ENCODE measurements around the gene NUDT3. TPM values are rescaled to one million over a fixed set of nuclear protein-coding genes. Genes with fewer than 3 reads are reported as not detected.
A peak's percentile ranks its signal among the peaks of the same experiment; 100 is the strongest.
"Not testable (repeated sequence)": the region's sequence is repeated elsewhere in the genome, so short reads cannot be mapped to it uniquely, and the experiment has no call there.

Gene NUDT3
- total and polyA plus RNA-seq, 4 experiments from 2014 or later = 7.0 to 25.9 (median 18.0) TPM

DNA sequence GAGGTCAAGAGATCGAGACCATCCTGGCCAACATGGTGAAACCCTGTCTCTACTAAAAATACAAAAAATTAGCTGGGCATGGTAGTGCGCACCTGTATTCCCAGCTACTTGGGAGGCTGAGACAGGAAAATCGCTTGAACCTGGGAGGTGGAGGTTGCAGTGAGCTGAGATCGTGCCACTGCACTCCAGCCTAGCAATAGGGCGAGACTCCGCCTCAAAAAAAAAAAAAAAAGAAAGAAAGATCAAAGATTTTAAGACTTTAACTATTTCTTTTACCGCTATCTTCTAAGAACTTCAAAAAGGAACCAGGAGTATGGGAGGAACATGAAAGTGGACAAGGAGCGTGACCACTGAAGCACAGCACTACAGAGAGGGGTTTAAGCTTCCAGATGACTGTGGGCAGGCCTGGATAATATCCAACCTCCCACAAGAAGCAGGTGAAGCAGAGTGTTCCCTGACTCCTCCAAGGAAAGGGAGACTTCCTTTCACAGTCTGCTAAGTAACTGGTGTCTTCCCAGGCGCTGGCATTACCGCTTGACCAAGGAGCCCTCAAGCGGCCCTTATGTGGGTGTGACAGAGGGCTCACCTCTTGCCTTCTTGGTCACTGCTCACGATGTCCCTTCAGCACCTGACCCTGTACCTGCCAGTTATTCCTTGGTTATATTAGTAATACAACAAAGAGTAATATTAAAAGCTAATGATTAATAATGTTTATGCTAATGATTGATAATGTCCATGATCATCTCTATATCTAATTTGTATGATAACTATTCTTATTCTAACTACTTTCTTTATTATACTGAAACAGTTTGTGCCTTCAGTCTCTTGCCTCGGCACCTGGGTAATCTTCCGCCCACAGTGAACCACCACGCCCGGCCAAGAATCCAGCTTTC lies 64.9 kb downstream of the NUDT3 start:
- POLR2A ChIA-PET (ENCODE audit: partially characterized antibody) = interaction anchor here (0.6 kb wide), 1 partner anchor 713 kb away, joined by 3 read pairs; no protein-coding TSS in a partner anchor
- peaks cover 1 to 14% (median 7%) of the 10 kb centered on the region in 4 donors for H3K4me1 Mint-ChIP-seq
- peak overlapping the region in 2 of 7 donors; percentile 46 to 62 for H3K27ac Mint-ChIP-seq

DNA sequence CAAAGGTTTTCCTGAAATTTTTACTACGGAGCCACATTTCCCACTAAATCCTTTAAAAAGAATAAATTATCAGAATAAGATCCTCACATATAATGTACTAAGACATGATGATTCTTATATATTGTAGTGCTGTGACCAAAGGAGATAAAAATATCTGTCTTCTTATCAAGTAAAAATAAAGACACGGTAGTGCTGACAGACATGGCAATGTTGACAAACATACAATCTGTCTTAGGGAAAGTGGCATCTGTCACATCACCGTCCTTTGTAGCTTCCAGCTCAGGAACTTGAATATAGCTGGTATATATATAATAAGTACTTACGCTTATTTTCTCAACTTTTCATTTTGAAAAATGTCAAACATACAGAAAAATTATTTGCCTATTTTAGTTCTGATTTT lies 66.8 kb downstream of the NUDT3 start:
- Mint-ChIP-seq H3K36me3 (peaks cover 13 to 15% of the 10 kb centered on the region in 2 donors), H3K27me3 (no peaks in the 10 kb centered on the region), H3K4me3 (no peak overlapping the region), H3K4me1 (peaks cover 1 to 16% (median 7%) of the 10 kb centered on the region in 4 donors), H3K9me3 (no peaks in the 10 kb centered on the region), H3K27ac (peak overlapping the region in 1 of 7 donors; percentile 6)
- no peak for DNase-seq
- Histone ChIP-seq H3K9me3 (ENCODE audit: control insufficient read depth in 1 of 2, low read length in 2 of 2) (no peaks in the 10 kb centered on the region), H3K27ac (ENCODE audit: low read depth, low read length) (no peak overlapping the region), H3K4me3 (ENCODE audit: low read length in 2 of 2) (no peak overlapping the region), H3K4me1 (ENCODE audit: insufficient read depth, low read length) (peaks cover 3% of the 10 kb centered on the region), H3K36me3 (ENCODE audit: insufficient read depth, low read length) (no peaks in the 10 kb centered on the region), H3K27me3 (ENCODE audit: insufficient read depth, low read length) (no peaks in the 10 kb centered on the region)
- CTCF ChIA-PET (ENCODE audit: partially characterized antibody) = no interaction called here
- POLR2A ChIA-PET (ENCODE audit: partially characterized antibody) = no interaction called here
- intact Hi-C loops (cut with micrococcal nuclease) = no loop called here

More for the DNA sequence above, 64.9 kb downstream of the NUDT3 start:
- H3K36me3 ChIP-seq (ENCODE audit: insufficient read depth, low read length); H3K27ac ChIP-seq (ENCODE audit: low read depth, low read length); H3K4me3 ChIP-seq (ENCODE audit: low read length in 2 of 2); H3K9me3 Mint-ChIP-seq; DNase-seq; CTCF ChIA-PET (ENCODE audit: partially characterized antibody); H3K4me1 ChIP-seq (ENCODE audit: insufficient read depth, low read length); H3K4me3 Mint-ChIP-seq; H3K9me3 ChIP-seq (ENCODE audit: control insufficient read depth in 1 of 2, low read length in 2 of 2); intact Hi-C loops (cut with micrococcal nuclease); H3K27me3 Mint-ChIP-seq; H3K27me3 ChIP-seq (ENCODE audit: insufficient read depth, low read length): not testable (repeated sequence)
- H3K36me3 Mint-ChIP-seq = peaks cover 13 to 15% of the 10 kb centered on the region in 2 donors

DNA sequence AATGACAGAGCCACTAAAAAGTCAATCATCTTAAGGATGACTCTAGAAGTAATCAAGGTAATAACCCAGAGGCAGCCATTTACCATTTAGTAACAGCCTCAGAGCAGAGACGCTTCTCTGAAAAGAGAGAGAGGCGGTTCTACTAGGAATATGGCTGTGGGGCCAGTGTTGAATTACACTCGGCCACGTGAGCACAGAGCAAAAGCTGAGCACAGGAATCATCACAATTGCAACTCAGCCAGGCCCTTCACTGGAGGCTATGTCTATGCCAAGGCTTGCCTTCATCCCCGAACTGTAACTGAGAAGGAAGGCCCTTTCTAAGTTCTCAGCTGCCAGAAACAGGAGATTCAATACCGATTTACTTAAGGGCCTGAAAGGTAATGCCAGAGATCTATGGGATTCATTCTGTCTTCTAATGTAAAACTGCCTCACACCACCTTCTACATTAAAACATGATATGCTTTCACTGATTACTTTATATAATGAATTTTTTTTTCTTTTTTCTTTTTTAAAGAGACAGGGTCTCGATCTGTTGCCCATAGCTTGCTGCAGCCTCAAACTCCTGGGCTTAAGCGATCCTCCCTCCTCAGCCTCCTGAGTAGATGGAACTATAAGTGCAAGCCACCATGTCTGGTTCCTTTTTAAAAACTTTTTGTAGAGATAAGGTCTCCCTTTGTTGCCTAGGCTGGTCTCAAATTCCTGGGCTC lies 67.6 kb downstream of the NUDT3 start:
- no peak for DNase-seq
- Histone ChIP-seq H3K9me3 (ENCODE audit: control insufficient read depth in 1 of 2, low read length in 2 of 2) (no peaks in the 10 kb centered on the region), H3K4me1 (ENCODE audit: insufficient read depth, low read length) (peaks cover 3% of the 10 kb centered on the region), H3K4me3 (ENCODE audit: low read length in 2 of 2) (no peak overlapping the region), H3K27me3 (ENCODE audit: insufficient read depth, low read length) (no peaks in the 10 kb centered on the region), H3K36me3 (ENCODE audit: insufficient read depth, low read length) (no peaks in the 10 kb centered on the region), H3K27ac (ENCODE audit: low read depth, low read length) (no peak overlapping the region)
- Mint-ChIP-seq H3K27me3 (no peaks in the 10 kb centered on the region), H3K4me1 (peaks cover 1 to 16% (median 7%) of the 10 kb centered on the region in 4 donors), H3K4me3 (no peak overlapping the region), H3K36me3 (peaks cover 12 to 13% of the 10 kb centered on the region in 2 donors), H3K9me3 (no peaks in the 10 kb centered on the region), H3K27ac (no peak overlapping the region)
- intact Hi-C loops (cut with micrococcal nuclease) = no loop called here
- CTCF ChIA-PET (ENCODE audit: partially characterized antibody) = no interaction called here
- POLR2A ChIA-PET (ENCODE audit: partially characterized antibody) = no interaction called here

DNA sequence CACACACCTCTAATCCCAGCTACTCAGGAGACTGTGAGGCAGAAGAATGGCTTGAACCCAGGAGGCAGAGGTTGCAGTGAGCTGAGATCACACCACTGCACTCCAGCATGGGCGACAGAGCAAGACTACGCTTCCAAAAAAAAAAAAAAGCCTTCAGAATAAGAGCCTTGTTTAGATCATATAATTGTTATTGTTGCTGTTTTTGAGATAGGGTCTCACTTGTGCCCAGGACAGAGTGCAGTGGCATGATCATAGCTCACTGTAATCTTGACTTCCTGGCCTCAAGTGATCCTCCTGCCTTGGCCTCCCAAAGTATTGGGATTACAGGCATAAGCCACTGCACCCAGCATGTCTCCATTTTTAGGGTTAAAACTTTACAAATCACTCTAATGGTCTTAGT lies 68.2 kb downstream of the NUDT3 start:
- H3K27me3 Mint-ChIP-seq; H3K9me3 ChIP-seq (ENCODE audit: control insufficient read depth in 1 of 2, low read length in 2 of 2); intact Hi-C loops (cut with micrococcal nuclease); DNase-seq; H3K27ac Mint-ChIP-seq; H3K27ac ChIP-seq (ENCODE audit: low read depth, low read length); H3K27me3 ChIP-seq (ENCODE audit: insufficient read depth, low read length); H3K9me3 Mint-ChIP-seq; H3K4me3 Mint-ChIP-seq; H3K4me1 ChIP-seq (ENCODE audit: insufficient read depth, low read length); H3K36me3 ChIP-seq (ENCODE audit: insufficient read depth, low read length); H3K4me3 ChIP-seq (ENCODE audit: low read length in 2 of 2); POLR2A ChIA-PET (ENCODE audit: partially characterized antibody): not testable (repeated sequence)
- H3K36me3 Mint-ChIP-seq = peaks cover 12 to 15% of the 10 kb centered on the region in 2 donors
- H3K4me1 Mint-ChIP-seq = peaks cover 1 to 22% (median 11%) of the 10 kb centered on the region in 4 donors
- CTCF ChIA-PET (ENCODE audit: partially characterized antibody) = interaction anchor here (0.8 kb wide), 2 partner anchors 9 to 91 kb away, joined by 3 read pairs; no protein-coding TSS in a partner anchor

DNA sequence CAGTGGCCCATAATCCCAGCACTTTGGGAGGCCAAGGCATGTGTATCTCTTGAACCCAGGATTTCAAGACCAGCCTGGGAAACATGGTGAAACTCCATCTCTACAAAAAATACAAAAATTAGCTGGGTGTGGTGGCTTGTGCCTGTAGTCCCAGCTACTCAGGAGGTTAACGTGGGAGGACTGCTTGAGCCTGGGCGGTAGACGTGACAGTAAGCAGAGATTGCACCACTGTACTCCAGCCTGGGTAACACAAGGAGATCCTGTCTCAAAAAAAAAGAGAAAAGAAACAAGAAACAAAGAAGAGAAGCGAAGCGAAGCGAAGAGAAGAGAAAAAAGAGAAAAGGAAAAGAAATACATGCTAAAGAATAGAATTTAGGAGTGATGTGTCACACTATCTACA lies 69.2 kb downstream of the NUDT3 start:
- peaks cover 4 to 25% (median 15%) of the 10 kb centered on the region in 4 donors for H3K4me1 Mint-ChIP-seq
- H3K9me3 ChIP-seq (ENCODE audit: control insufficient read depth in 1 of 2, low read length in 2 of 2) = no peaks in the 10 kb centered on the region
- H3K27ac Mint-ChIP-seq = peak overlapping the region in 1 of 7 donors; percentile 47
- intact Hi-C loops (cut with micrococcal nuclease) = no loop called here
- DNase-seq = no peak
- H3K27me3 Mint-ChIP-seq = no peaks in the 10 kb centered on the region
- no peaks in the 10 kb centered on the region for H3K9me3 Mint-ChIP-seq
- H3K36me3 ChIP-seq (ENCODE audit: insufficient read depth, low read length) = no peaks in the 10 kb centered on the region
- no peaks in the 10 kb centered on the region for H3K27me3 ChIP-seq (ENCODE audit: insufficient read depth, low read length)
- peaks cover 9% of the 10 kb centered on the region for H3K4me1 ChIP-seq (ENCODE audit: insufficient read depth, low read length)
- peaks cover 12 to 15% of the 10 kb centered on the region in 2 donors for H3K36me3 Mint-ChIP-seq
- H3K4me3 ChIP-seq (ENCODE audit: low read length in 2 of 2) = no peak overlapping the region
- POLR2A ChIA-PET (ENCODE audit: partially characterized antibody) = no interaction called here
- CTCF ChIA-PET (ENCODE audit: partially characterized antibody) = interaction anchor here (0.8 kb wide), 1 partner anchor 92 kb away, joined by 3 read pairs; no protein-coding TSS in a partner anchor
- no peak overlapping the region for H3K4me3 Mint-ChIP-seq
- H3K27ac ChIP-seq (ENCODE audit: low read depth, low read length) = no peak overlapping the region

DNA sequence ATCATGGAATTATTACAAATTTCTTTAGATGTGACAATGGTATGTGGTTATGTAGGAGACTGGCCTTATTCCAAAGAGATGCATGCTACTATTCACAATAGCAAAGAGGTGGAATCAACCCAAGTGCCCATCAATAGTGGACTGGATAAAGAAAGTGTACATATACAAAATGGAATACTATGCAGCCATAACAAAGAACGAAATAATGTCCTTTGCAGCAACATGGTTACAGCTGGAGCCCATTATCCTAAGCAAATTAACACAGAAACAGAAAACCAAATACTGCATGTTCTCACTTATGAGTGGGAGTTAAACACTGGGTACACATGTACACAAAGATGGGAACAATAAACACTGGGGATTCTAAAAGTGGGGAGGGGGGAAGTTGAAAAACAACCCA lies 69.7 kb downstream of the NUDT3 start:
- Mint-ChIP-seq H3K27me3 (no peaks in the 10 kb centered on the region), H3K9me3 (no peaks in the 10 kb centered on the region), H3K4me1 (peaks cover 4 to 23% (median 15%) of the 10 kb centered on the region in 4 donors), H3K4me3 (no peak overlapping the region), H3K36me3 (peaks cover 12 to 15% of the 10 kb centered on the region in 2 donors), H3K27ac (peak overlapping the region in 1 of 7 donors; percentile 75)
- ChIA-PET POLR2A (ENCODE audit: partially characterized antibody) (no interaction called here), CTCF (ENCODE audit: partially characterized antibody) (no interaction called here)
- H3K4me3 ChIP-seq (ENCODE audit: low read length in 2 of 2) = no peak overlapping the region
- H3K9me3 ChIP-seq (ENCODE audit: control insufficient read depth in 1 of 2, low read length in 2 of 2) = no peaks in the 10 kb centered on the region
- intact Hi-C loops (cut with micrococcal nuclease) = no loop called here
- H3K4me1 ChIP-seq (ENCODE audit: insufficient read depth, low read length) = peaks cover 9% of the 10 kb centered on the region
- no peak for DNase-seq
- H3K27me3 ChIP-seq (ENCODE audit: insufficient read depth, low read length) = no peaks in the 10 kb centered on the region
- H3K36me3 ChIP-seq (ENCODE audit: insufficient read depth, low read length) = no peaks in the 10 kb centered on the region
- no peak overlapping the region for H3K27ac ChIP-seq (ENCODE audit: low read depth, low read length)

DNA sequence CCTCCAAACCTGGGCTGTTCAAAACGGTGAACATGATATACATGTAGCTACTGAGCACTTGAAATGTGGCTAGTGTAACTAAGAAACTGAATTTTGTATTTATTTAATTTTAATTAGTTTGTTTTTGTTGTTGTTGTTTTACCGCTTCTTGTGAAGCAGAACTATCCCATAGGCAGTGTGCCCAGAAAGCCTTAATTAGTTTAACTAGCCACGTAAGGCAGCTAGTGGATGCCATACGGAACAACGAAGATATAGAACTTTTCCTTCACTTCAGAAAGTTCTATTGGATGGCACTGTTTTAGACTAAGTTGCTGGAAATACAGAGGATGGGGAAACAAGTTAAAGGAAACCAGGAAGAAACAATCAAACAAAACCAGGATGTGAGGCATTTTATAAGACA lies 70.6 kb downstream of the NUDT3 start:
- CTCF ChIA-PET (ENCODE audit: partially characterized antibody) = no interaction called here
- H3K27me3 Mint-ChIP-seq = no peaks in the 10 kb centered on the region
- no peak overlapping the region for H3K4me3 ChIP-seq (ENCODE audit: low read length in 2 of 2)
- peaks cover 8 to 31% (median 22%) of the 10 kb centered on the region in 4 donors for H3K4me1 Mint-ChIP-seq
- no peaks in the 10 kb centered on the region for H3K9me3 ChIP-seq (ENCODE audit: control insufficient read depth in 1 of 2, low read length in 2 of 2)
- H3K36me3 Mint-ChIP-seq = peaks cover 9 to 15% of the 10 kb centered on the region in 2 donors
- POLR2A ChIA-PET (ENCODE audit: partially characterized antibody) = no interaction called here
- H3K4me3 Mint-ChIP-seq = no peak overlapping the region
- H3K27ac Mint-ChIP-seq = no peak overlapping the region
- no peaks in the 10 kb centered on the region for H3K9me3 Mint-ChIP-seq
- peaks cover 12% of the 10 kb centered on the region for H3K4me1 ChIP-seq (ENCODE audit: insufficient read depth, low read length)
- no peak for DNase-seq
- no peaks in the 10 kb centered on the region for H3K36me3 ChIP-seq (ENCODE audit: insufficient read depth, low read length)
- intact Hi-C loops (cut with micrococcal nuclease) = no loop called here
- no peaks in the 10 kb centered on the region for H3K27me3 ChIP-seq (ENCODE audit: insufficient read depth, low read length)
- no peak overlapping the region for H3K27ac ChIP-seq (ENCODE audit: low read depth, low read length)
